Caco-2 (cell line): Measurements from ENCODE around the gene SELENOV. TPM values are rescaled to one million over a fixed set of nuclear protein-coding genes. Genes with fewer than 3 reads are reported as not detected.

Experiments
- BruUV-seq: library from RNA; stranded (reverse); fragments of 400-500 nt; replicated peaks from 2 replicates; lab custom pipeline; 2021; lab: Mats Ljungman, UMichigan
- CTCF ChIA-PET: fragments of 300-600 bp; sonication (Branson Sonifier 250); formaldehyde crosslinking; loops from one replicate; lab custom pipeline; 2022; ENCODE audit warnings: antibody characterized with exemption; lab: Charles Lee
- POLR2A ChIA-PET: fragments of 300-600 bp; sonication (Branson Sonifier 250); formaldehyde crosslinking; loops from one replicate; lab custom pipeline; 2022; ENCODE audit warnings: antibody characterized with exemption; lab: Charles Lee
- DNase-seq, 2 experiments: peaks; one replicate each; pipeline versions ENCODE4 v3.0.0 to v3.0.0-alpha.2; 2020 to 2022
- H3K27me3 ChIP-seq: replicated peaks from 2 replicates; pipeline ENCODE4 v1.6.0; 2011; ENCODE audit warnings: low read length; ENCODE audit not compliant: control insufficient read depth, insufficient read depth
- H3K36me3 ChIP-seq: 2 replicates; pipeline ENCODE4 v1.5.1; 2011; ENCODE audit warnings: low read length; ENCODE audit not compliant: control insufficient read depth, insufficient read depth
- H3K4me1 ChIP-seq: fragments of 250-450 bp; sonication (Bioruptor Pico); 2 replicates; pipeline ENCODE4 v1.5.1; 2020; ENCODE audit warnings: mild to moderate bottlenecking
- H3K4me3 ChIP-seq: 2 replicates; pipeline ENCODE4 v1.5.1; 2011; ENCODE audit warnings: low read depth, mild to moderate bottlenecking, control low read depth, low read length
- H3K9me3 ChIP-seq: fragments of 250-450 bp; sonication (Bioruptor Pico); 2 replicates; pipeline ENCODE4 v1.5.1; 2020; ENCODE audit warnings: mild to moderate bottlenecking, moderate library complexity
- H3K27ac Mint-ChIP-seq: one replicate; pipeline ENCODE4 v1.8.0; 2022; ENCODE audit warnings: mixed read lengths; ENCODE audit not compliant: unreplicated experiment
- H3K27me3 Mint-ChIP-seq: one replicate; pipeline ENCODE4 v1.8.0; 2022; ENCODE audit warnings: mixed read lengths; ENCODE audit not compliant: insufficient read depth, unreplicated experiment
- H3K36me3 Mint-ChIP-seq: one replicate; pipeline ENCODE4 v1.8.0; 2022; ENCODE audit warnings: mild to moderate bottlenecking, mixed read lengths; ENCODE audit not compliant: insufficient read depth, unreplicated experiment
- H3K4me1 Mint-ChIP-seq: one replicate; pipeline ENCODE4 v1.8.0; 2022; ENCODE audit warnings: low read depth, mixed read lengths; ENCODE audit not compliant: unreplicated experiment
- H3K4me3 Mint-ChIP-seq: one replicate; pipeline ENCODE4 v1.8.0; 2022; ENCODE audit warnings: mild to moderate bottlenecking, moderate library complexity, mixed read lengths; ENCODE audit not compliant: unreplicated experiment
- H3K9me3 Mint-ChIP-seq: one replicate; pipeline ENCODE4 v1.8.0; 2022; ENCODE audit warnings: mixed read lengths; ENCODE audit not compliant: unreplicated experiment
- CTCF ChIP-seq, 2 experiments: fragments of 200-600 bp in 1 of 2; IDR thresholded peaks; 1 replicate in 1 of 2; 2 replicates in 1 of 2; pipeline versions ENCODE4 v1.5.1 to v1.8.0; 2011 to 2022; ENCODE audit warnings: antibody characterized with exemption in 1 of 2, control low read depth in 1 of 2, inconsistent platforms in 1 of 2, low read depth in 1 of 2, low read length in 1 of 2, mild to moderate bottlenecking in 1 of 2, moderate library complexity in 1 of 2; ENCODE audit not compliant: insufficient read depth in 1 of 2, severe bottlenecking in 1 of 2, unreplicated experiment in 1 of 2
- intact Hi-C: fragments of 100-400 bp; cut with micrococcal nuclease; formaldehyde crosslinking; loops from one replicate; pipeline ENCODE4 v1.10.0; 2022; ENCODE audit not compliant: unreplicated experiment
- total RNA-seq: library from RNA; stranded (reverse); gene quantifications from 2 replicates; pipeline ENCODE4 v1.2.3, GENCODE V29; 2022

The SELENOV gene
- total RNA-seq, 1 experiment from 2014 or later: 1.6 TPM

- peak overlapping the region; percentile 47 for H3K4me3 ChIP-seq
Observed at GRCh38 chr19:39515551-39516191, 732 bp downstream of the SELENOV start.

GRCh38 chr19:39516270-39516669 is 1.3 kb downstream of the SELENOV start:
- no TSS peak for BruUV-seq
- H3K9me3 ChIP-seq: no peaks in the 10 kb centered on the region
- H3K36me3 Mint-ChIP-seq: no peaks in the 10 kb centered on the region
- no peaks in the 10 kb centered on the region for H3K36me3 ChIP-seq
- H3K4me1 ChIP-seq: no peaks in the 10 kb centered on the region
- peak overlapping the region; percentile 61 for H3K4me3 Mint-ChIP-seq
- no peaks in the 10 kb centered on the region for H3K9me3 Mint-ChIP-seq
- intact Hi-C loops: no loop called here
- peaks cover 5% of the 10 kb centered on the region for H3K27me3 Mint-ChIP-seq
- no peaks in the 10 kb centered on the region for H3K27me3 ChIP-seq
- no peak overlapping the region for H3K27ac Mint-ChIP-seq
- H3K4me3 ChIP-seq: no peak overlapping the region
- ChIA-PET POLR2A (no interaction called here), CTCF (interaction anchor here (0.8 kb wide), 1 partner anchor 19 kb away, joined by 4 read pairs; no protein-coding TSS in a partner anchor)
- TF ChIP-seq CTCF (IDR thresholded peaks at IDR 0.05; ENCODE audit: insufficient read depth in 1 of 2, low read depth in 1 of 2, low read length in 1 of 2, severe bottlenecking in 1 of 2, unreplicated experiment in 1 of 2): no peak
- DNase-seq: no peak
- H3K4me1 Mint-ChIP-seq: no peaks in the 10 kb centered on the region

More at GRCh38 chr19:39515551-39516191, 732 bp downstream of the SELENOV start:
- Histone ChIP-seq H3K36me3 (no peaks in the 10 kb centered on the region), H3K4me1 (no peaks in the 10 kb centered on the region), H3K9me3 (no peaks in the 10 kb centered on the region), H3K27me3 (no peaks in the 10 kb centered on the region)
- no TSS peak for BruUV-seq
- DNase-seq: no peak
- no peaks in the 10 kb centered on the region for H3K4me1 Mint-ChIP-seq
- no peak overlapping the region for H3K27ac Mint-ChIP-seq
- ChIA-PET CTCF (interaction anchor here (0.8 kb wide), 1 partner anchor 18 kb away, joined by 4 read pairs; no protein-coding TSS in a partner anchor), POLR2A (no interaction called here)
- H3K4me3 Mint-ChIP-seq: peak overlapping the region; percentile 61
- H3K36me3 Mint-ChIP-seq: no peaks in the 10 kb centered on the region
- no peak for TF ChIP-seq CTCF (IDR thresholded peaks at IDR 0.05; ENCODE audit: insufficient read depth in 1 of 2, low read depth in 1 of 2, low read length in 1 of 2, severe bottlenecking in 1 of 2, unreplicated experiment in 1 of 2)
- intact Hi-C loops: no loop called here
- H3K27me3 Mint-ChIP-seq: peaks cover 5% of the 10 kb centered on the region
- no peaks in the 10 kb centered on the region for H3K9me3 Mint-ChIP-seq

- DNase-seq: no peak
- H3K27me3 Mint-ChIP-seq: peaks cover 5% of the 10 kb centered on the region
- Histone ChIP-seq H3K4me3 (no peak overlapping the region), H3K9me3 (no peaks in the 10 kb centered on the region), H3K36me3 (no peaks in the 10 kb centered on the region), H3K27me3 (no peaks in the 10 kb centered on the region), H3K4me1 (no peaks in the 10 kb centered on the region)
- H3K27ac Mint-ChIP-seq: no peak overlapping the region
- BruUV-seq: no TSS peak
- no peaks in the 10 kb centered on the region for H3K4me1 Mint-ChIP-seq
- ChIA-PET POLR2A (no interaction called here), CTCF (no interaction called here)
- no peaks in the 10 kb centered on the region for H3K36me3 Mint-ChIP-seq
- intact Hi-C loops: no loop called here
- no peaks in the 10 kb centered on the region for H3K9me3 Mint-ChIP-seq
- TF ChIP-seq CTCF (IDR thresholded peaks at IDR 0.05; ENCODE audit: insufficient read depth in 1 of 2, low read depth in 1 of 2, low read length in 1 of 2, severe bottlenecking in 1 of 2, unreplicated experiment in 1 of 2): no peak
- H3K4me3 Mint-ChIP-seq: peak overlapping the region; percentile 8
Observed at GRCh38 chr19:39517432-39517831, 2.5 kb downstream of the SELENOV start.
